ENCODE results near the gene SLC15A5.

SLC15A5 gene

GRCh38 chr12:16277585-16277984 lies at the start of gene SLC15A5:
TSS of gene SLC15A5 (minus strand) at chr12:16277685. CDS start at chr12:16277685, 0 bp downstream.
- DNase-seq (ENCODE audit: insufficient read length, low spot score) (no peak), FAIRE-seq (no peak)

GRCh38 chr12:16325426-16325825 lies 47.9 kb upstream of the SLC15A5 start:
- DNase-seq (ENCODE audit: insufficient read length, low spot score): no peak
- FAIRE-seq: no peak

GRCh38 chr12:16324772-16325171 lies 47.3 kb upstream of the SLC15A5 start:
- no peak for DNase-seq (ENCODE audit: insufficient read length, low spot score)
- FAIRE-seq: no peak

- DNase-seq (ENCODE audit: insufficient read length, low spot score) (no peak), FAIRE-seq (no peak)
These were observed 46.8 kb upstream of the SLC15A5 start for GRCh38 chr12:16324272-16324671.

GRCh38 chr12:16323638-16324037 lies 46.2 kb upstream of the SLC15A5 start:
- FAIRE-seq (no peak), DNase-seq (ENCODE audit: insufficient read length, low spot score) (no peak)

- DNase-seq (ENCODE audit: insufficient read length, low spot score): no peak
- FAIRE-seq: no peak
These were observed 45.5 kb upstream of the SLC15A5 start for GRCh38 chr12:16323010-16323409.

GRCh38 chr12:16310934-16311333 lies 33.4 kb upstream of the SLC15A5 start:
- no peak for DNase-seq (ENCODE audit: insufficient read length, low spot score)
- no peak for FAIRE-seq

GRCh38 chr12:16307856-16308475 lies 30.5 kb upstream of the SLC15A5 start:
- no peak for DNase-seq (ENCODE audit: insufficient read length, low spot score)
- FAIRE-seq: no peak

GRCh38 chr12:16303939-16304338 lies 26.5 kb upstream of the SLC15A5 start:
- FAIRE-seq: no peak
- no peak for DNase-seq (ENCODE audit: insufficient read length, low spot score)

- DNase-seq (ENCODE audit: insufficient read length, low spot score): no peak
- no peak for FAIRE-seq
These were observed 23.3 kb upstream of the SLC15A5 start for GRCh38 chr12:16300736-16301135.

- FAIRE-seq (no peak), DNase-seq (ENCODE audit: insufficient read length, low spot score) (no peak)
These were observed 22.6 kb upstream of the SLC15A5 start for GRCh38 chr12:16300122-16300521.

- FAIRE-seq: no peak
- DNase-seq (ENCODE audit: insufficient read length, low spot score): no peak
These were observed 21.9 kb upstream of the SLC15A5 start for GRCh38 chr12:16299403-16299802.

GRCh38 chr12:16297521-16297920 lies 20.0 kb upstream of the SLC15A5 start:
- FAIRE-seq (no peak), DNase-seq (ENCODE audit: insufficient read length, low spot score) (no peak)

GRCh38 chr12:16294376-16294956 lies 17.0 kb upstream of the SLC15A5 start:
- FAIRE-seq (no peak), DNase-seq (ENCODE audit: insufficient read length, low spot score) (no peak)

- FAIRE-seq (no peak), DNase-seq (ENCODE audit: insufficient read length, low spot score) (no peak)
These were observed 13.5 kb upstream of the SLC15A5 start for GRCh38 chr12:16291032-16291431.

GRCh38 chr12:16285586-16285985 lies 8.1 kb upstream of the SLC15A5 start:
- FAIRE-seq: no peak

GRCh38 chr12:16282978-16283377 lies 5.5 kb upstream of the SLC15A5 start:
- DNase-seq (ENCODE audit: insufficient read length, low spot score): no peak
- FAIRE-seq: no peak

More at GRCh38 chr12:16285586-16285985, 8.1 kb upstream of the SLC15A5 start:
- DNase-seq (ENCODE audit: insufficient read length, low spot score): no peak

- FAIRE-seq: no peak
- DNase-seq (ENCODE audit: insufficient read length, low spot score): no peak
These were observed 4.6 kb upstream of the SLC15A5 start for GRCh38 chr12:16282081-16282480.

- no peak for DNase-seq (ENCODE audit: insufficient read length, low spot score)
- FAIRE-seq: no peak
These were observed 3.7 kb upstream of the SLC15A5 start for GRCh38 chr12:16281157-16281556.

- DNase-seq (ENCODE audit: insufficient read length, low spot score) (no peak), FAIRE-seq (no peak)
These were observed 5.3 kb downstream of the SLC15A5 start for GRCh38 chr12:16272222-16272621.

GRCh38 chr12:16271062-16271461 lies 6.4 kb downstream of the SLC15A5 start:
- FAIRE-seq (no peak), DNase-seq (ENCODE audit: insufficient read length, low spot score) (no peak)

GRCh38 chr12:16269946-16270345 lies 7.5 kb downstream of the SLC15A5 start:
- FAIRE-seq (no peak), DNase-seq (ENCODE audit: insufficient read length, low spot score) (no peak)

- DNase-seq (ENCODE audit: insufficient read length, low spot score) (no peak), FAIRE-seq (no peak)
These were observed 11.4 kb downstream of the SLC15A5 start for GRCh38 chr12:16266085-16266484.
